PC-9 (cell line): ENCODE data around the gene NEK8.

ENCODE experiments used
- CTCF ChIP-seq: fragments of 200-600 bp; sonication (generic); conservative IDR thresholded peaks from 2 replicates; pipeline ENCODE4 v1.6.1; 2017; ENCODE audit warnings: mixed run types, antibody characterized with exemption, mild to moderate bottlenecking, moderate library complexity
- EZH2 ChIP-seq: fragments of 200-600 bp; sonication (generic); IDR thresholded peaks from 2 replicates; pipeline ENCODE4 v1.8.0; 2017; ENCODE audit warnings: antibody characterized with exemption, low read depth

- TF ChIP-seq CTCF: no peak
- no peak for TF ChIP-seq EZH2
These were observed 6.0 kb upstream of the NEK8 start for GRCh38 chr17:28722417-28723158.
